GM21717 (cell line): Measurements from ENCODE around the gene PAMR1.

Source experiments
- ATAC-seq: cut with Tn5 transposase; IDR thresholded peaks from one replicate; pipeline ENCODE4 v1.9.1; 2021; ENCODE audit warnings: mild to moderate bottlenecking, moderate library complexity; ENCODE audit not compliant: unreplicated experiment

PAMR1 gene

GRCh38 chr11:35501776-35502175 is 23.6 kb downstream of the PAMR1 start:
- ATAC-seq = no peak

GRCh38 chr11:35500744-35501143 is 24.7 kb downstream of the PAMR1 start:
- ATAC-seq = no peak

DNA sequence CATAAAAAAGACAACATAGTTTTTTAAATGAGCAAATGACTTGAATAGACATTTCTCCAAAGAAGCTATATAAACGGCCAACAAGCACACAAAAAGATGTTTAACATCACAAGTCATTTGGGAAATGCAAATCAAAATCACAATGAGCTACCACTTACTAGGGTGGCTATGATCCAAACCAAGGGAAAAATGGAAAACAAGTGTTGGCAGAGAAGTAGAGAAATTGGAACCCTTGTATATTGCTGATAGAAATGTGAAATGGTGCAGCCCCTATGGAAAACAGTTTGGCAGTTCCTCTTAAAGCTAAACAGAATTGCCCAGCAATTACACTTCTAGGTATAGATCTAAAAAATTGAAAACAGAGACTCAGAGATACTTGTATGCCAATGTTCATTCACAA is 29.0 kb downstream of the PAMR1 start:
- no peak for ATAC-seq

DNA sequence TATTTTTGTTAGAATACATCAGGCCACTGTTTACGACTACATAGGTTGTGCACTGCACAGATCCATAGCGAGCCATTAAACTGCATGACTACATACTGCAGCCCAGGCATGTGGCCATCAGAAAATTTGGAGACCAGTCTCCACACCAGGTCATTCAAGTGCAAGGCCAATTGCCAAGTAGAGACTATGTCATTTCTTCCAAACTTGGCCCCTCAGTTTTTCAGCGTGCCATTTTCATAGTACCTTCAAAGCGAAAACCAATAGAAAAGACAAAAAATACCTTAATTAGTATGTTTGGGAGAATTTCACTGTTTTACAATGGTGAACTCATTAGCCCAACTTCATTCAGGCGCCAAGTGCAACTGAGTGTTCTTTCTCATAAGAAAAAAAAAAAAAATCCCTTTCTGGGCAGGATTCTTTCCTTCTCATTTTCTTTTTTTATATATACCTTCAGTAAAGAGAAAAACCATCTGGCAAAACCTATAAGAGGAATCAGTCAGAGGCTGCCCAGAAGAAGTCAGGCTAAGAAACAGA is 30.4 kb downstream of the PAMR1 start:
- no peak for ATAC-seq

DNA sequence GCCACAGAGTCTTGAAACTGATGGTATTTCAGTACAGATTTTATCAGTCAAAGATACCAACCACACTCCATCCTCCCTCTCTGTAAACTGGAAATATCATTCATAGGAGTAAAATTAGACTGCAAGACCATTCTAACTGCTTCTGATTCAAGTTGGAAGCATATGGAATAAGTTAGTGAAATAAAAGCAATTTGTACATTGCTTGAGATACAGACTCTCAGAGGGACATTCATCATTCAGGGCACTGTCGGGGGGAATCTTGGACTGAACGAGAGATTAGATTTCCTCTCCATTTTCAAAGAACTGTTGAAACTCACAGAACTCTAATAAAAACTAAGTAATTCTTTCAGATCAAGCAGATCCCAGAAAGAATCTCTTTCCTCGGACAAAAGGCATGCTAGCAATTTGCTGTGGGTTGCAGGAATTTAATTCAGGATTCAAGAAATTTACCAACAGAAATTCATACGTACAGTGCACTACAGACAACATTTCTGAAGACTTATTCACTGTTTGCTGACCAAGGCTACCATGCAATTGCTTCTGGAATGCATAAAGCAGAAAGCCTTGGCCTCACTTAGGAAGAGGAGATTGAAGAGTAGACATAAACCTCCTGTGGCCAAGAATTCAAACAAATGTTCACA is 34.1 kb downstream of the PAMR1 start:
- no peak for ATAC-seq

DNA sequence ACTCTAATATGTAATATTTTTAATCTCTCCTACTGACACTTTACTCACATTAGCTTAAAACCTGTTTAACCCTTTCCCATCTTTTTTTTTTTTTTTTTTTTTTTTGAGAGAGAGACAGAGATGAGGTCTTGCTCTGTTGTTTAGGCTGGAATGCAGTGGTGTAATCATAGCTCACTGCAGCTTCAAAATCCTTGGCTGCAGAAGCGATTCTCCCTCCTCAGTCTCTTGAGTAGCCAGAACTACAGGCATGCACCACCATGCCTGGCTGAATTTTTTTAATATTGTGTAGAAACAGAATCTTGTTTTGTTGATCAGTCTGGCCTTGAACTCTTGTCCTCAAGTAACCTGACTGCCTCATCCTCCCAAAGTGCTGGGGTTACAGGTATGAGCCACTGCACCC is 37.3 kb downstream of the PAMR1 start:
- ATAC-seq = no peak

GRCh38 chr11:35487532-35488078 is 37.8 kb downstream of the PAMR1 start:
- ATAC-seq = no peak

GRCh38 chr11:35486934-35487333 is 38.5 kb downstream of the PAMR1 start:
- no peak for ATAC-seq

DNA sequence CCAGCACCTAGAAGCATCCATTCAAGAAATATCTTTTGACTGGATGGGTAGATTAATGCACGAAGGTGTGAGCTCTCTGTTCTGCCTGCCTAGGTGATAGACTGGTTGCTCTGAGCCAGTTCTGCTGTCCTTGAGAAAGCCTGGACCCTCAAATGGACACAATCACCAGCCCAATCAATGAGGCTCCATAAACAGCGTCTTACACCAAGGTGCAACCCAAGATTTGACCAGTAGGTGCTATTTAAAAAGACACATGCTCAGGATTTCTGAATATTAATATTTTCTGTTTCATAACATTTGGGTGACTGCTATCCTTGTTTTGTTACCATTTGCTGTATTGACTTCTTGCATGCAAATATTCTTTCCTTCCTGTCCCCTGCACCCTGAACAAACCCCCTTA is 39.0 kb downstream of the PAMR1 start:
- ATAC-seq = no peak

GRCh38 chr11:35485656-35486322 is 39.6 kb downstream of the PAMR1 start:
- peak; percentile 90 for ATAC-seq

DNA sequence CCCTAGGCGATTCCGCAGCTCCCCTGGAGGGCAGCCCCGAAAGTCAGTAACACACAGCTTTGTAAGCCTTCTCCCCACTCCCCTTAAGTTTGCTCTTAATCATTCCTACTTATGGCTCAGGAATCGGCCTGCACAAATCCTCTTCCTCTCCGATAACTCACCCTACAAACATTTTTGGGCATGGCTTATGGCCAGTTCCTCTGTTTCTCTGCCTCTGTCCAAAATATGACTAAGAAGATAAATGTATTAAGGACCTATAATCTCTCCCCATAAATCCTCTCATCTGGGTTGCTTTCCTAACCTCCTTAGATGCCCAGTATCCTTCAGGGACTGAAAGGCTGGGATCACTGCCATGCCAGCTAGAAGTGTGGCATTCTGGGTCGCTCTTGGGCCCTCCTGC is 41.0 kb downstream of the PAMR1 start:
- no peak for ATAC-seq

DNA sequence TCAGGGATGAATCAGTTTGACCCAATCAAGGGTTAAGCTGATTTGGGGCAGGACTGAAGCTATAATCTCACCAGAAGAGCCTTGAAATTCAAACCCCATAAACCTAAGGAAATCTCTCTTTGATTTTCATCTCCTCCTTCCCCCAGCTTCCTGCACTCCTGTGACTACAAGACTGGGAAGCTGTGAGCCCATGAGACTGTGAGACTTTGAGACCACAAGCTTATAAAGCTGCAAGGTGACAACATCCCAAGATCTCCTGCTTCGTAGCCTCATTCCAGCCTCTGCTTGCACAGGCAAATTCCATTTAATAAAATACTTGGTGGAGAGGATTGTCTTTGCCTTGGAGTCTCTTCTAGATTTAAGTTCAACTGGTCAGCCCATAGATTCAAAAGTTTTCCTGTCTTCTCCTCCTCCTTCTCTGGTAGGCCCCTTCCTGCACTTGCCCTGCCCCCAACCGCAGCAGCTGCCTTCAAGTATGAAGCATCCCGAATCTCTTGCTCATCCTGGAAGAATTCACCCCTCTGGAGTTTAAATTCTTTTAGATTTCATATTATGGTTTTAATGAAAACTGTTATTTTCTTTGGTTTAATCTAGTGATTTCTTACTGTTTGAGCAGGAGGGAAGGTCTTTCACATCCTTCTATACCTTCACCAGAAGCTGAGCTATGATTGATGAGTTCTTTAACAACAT is 42.1 kb downstream of the PAMR1 start:
- ATAC-seq = no peak

DNA sequence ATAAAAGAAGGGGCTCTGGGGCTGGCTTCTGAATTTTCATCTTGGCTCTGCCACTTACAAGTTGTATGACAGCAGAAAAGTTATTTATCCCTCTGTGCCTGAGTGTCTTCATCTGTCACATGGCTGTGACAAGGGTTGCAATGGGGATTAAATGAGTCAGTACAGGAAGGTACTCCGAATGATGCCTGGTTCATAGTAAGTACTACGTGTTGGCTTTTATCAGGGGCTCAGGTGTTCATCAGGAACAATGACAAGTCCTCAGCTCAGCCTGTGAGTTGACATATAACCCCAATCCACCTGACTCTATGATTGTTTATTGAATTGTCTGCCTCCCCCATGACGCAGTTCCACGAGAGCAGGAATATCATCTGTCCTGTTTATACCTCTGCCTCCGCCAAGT is 45.7 kb downstream of the PAMR1 start:
- ATAC-seq = no peak

GRCh38 chr11:35478471-35479091 is 46.8 kb downstream of the PAMR1 start:
- no peak for ATAC-seq

GRCh38 chr11:35477901-35478300 is 47.5 kb downstream of the PAMR1 start:
- ATAC-seq = no peak

DNA sequence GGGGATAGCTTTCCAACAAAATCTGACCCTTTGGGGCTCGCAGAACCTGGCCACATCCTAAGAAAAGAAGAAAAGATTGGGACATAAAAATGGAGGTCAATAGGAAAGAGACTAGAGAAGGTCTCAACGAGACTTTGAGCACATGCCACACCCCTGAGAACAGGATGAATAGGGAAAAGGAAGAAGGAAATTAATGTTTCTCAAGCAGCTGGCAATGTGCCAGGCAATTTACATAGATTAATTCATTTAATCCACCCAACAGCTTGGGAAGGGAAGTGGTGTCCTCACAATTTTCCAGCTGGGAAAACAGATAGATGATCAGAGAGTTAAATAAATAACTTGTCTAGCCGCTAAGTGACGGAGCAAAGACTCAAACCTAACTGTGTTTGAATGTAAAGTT is 50.7 kb downstream of the PAMR1 start:
- no peak for ATAC-seq

DNA sequence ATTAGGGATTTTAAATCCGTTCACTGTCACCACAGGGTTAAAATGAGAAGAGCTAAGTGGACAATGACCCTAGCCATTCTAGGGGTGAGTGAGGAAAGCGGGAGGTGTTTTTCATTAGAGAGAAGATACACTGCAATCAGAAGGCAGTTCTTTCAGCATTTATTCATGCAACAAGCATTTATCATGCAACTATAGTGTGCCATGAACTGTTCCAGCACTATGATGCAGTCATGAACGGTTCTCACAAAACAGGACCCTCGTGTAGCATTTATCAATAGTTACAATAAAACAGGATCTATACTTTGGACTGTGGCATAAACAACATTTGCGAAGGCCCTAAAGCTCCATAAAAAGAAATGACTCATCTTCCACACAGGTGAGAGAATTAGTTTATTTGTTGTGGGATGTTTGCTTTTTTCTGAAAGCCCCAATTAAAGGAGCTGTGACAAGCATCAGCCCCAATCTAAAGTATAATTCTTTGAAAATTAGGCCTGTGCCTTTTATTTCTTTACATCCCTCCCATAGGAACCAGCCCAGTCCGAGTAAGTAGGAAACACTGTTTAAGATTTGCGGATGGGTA is 51.5 kb downstream of the PAMR1 start:
- no peak for ATAC-seq

GRCh38 chr11:35470616-35471015 is 54.8 kb downstream of the PAMR1 start:
- ATAC-seq = no peak

- ATAC-seq = no peak
Observed at GRCh38 chr11:35466058-35466457, 59.4 kb downstream of the PAMR1 start.

- ATAC-seq = no peak
Observed at GRCh38 chr11:35464308-35464707, 61.1 kb downstream of the PAMR1 start.

DNA sequence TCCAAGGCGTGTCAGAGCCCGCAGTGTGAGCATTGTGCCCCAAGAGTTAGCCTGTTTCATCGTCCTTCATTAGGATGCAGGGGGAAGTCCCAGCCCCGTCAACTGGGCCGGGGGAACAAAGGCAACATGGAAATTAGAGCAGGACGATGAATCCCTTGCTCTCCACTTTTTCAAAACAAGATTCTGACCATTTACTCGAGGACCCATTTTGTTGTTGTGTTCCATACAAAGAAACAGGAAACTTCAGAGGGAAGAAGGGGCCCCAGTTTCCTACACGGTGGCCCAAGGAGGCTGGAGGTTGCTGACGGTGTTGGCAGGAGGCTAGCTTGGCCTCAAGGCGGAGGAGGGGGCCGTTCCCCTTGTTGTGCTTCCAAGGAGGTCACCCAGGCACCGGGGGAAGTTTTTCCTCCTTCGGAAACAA is 62.1 kb downstream of the PAMR1 start:
- ATAC-seq = no peak
